Thyroid gland (tissue), 4 donors: ENCODE data around the gene POU6F2. TPM values are rescaled to one million over a fixed set of nuclear protein-coding genes. Genes with fewer than 3 reads are reported as not detected.

Source experiments
- DNase-seq, 2 donors: peaks; one replicate each; pipeline ENCODE4 v3.0.0-alpha.2; 2019
- H3K27ac ChIP-seq, 3 donors: fragments of 200-600 bp; sonication (generic); 1 replicate in 2 of 3; 2 replicates in 1 of 3; pipeline ENCODE4 v1.5.1; 2016 to 2019; ENCODE audit warnings: mild to moderate bottlenecking in 1 of 3, moderate library complexity in 1 of 3
- H3K27me3 ChIP-seq: fragments of 200-600 bp; sonication (generic); one replicate; pipeline ENCODE4 v1.5.1; 2019
- H3K36me3 ChIP-seq, 2 donors: fragments of 200-600 bp; sonication (generic); one replicate each; pipeline ENCODE4 v1.5.1; 2016 to 2019
- H3K4me1 ChIP-seq, 2 donors: fragments of 200-600 bp; sonication (generic); one replicate each; pipeline ENCODE4 v1.5.1; 2017 to 2019
- H3K4me3 ChIP-seq, 3 donors: fragments of 200-600 bp; sonication (generic); replicated peaks in 1 of 3; 1 replicate in 2 of 3; 2 replicates in 1 of 3; pipeline ENCODE4 v1.5.1; 2016; ENCODE audit warnings: mild to moderate bottlenecking in 1 of 3
- H3K9me3 ChIP-seq: fragments of 200-600 bp; sonication (generic); one replicate; pipeline ENCODE4 v1.5.1; 2017
- POLR2A ChIP-seq, 2 donors: fragments of 450-650 bp; IDR thresholded peaks; one replicate each; pipeline ENCODE4 v1.6.1; 2017; ENCODE audit warnings: antibody characterized with exemption in 2 of 2, mild to moderate bottlenecking in 2 of 2, moderate library complexity in 1 of 2
- WGBS, 2 donors: methylation state at CpG; one replicate each; pipeline ENCODE4 v1.1.5; 2017; 5-methylcytosine and 5-hydroxymethylcytosine counted together
- intact Hi-C: fragments of 100-400 bp; cut with DNase I; formaldehyde crosslinking; loops from one replicate; pipeline ENCODE4 v1.15.1; 2023
- total RNA-seq, 4 donors: library from RNA; depleted of rRNA; stranded (reverse); fragments of >200 nt; gene quantifications; one replicate each; pipeline ENCODE4 v1.2.3, GENCODE V29; 2016
- TF ChIP-seq, protein P1 (sequence below), 6 experiments: fragments of 200-600 bp in 3 of 6; fragments of 450-650 bp in 3 of 6; sonication (generic) in 3 of 6; IDR thresholded peaks; one replicate each; pipeline ENCODE4 v1.5.1; 2016 to 2019; ENCODE audit warnings: antibody characterized with exemption in 6 of 6, mild to moderate bottlenecking in 2 of 6, inconsistent platforms in 1 of 6, moderate library complexity in 1 of 6

The POU6F2 gene
- total RNA-seq, 4 donors from 2014 or later = 0.33 TPM; not detected in 3

GRCh38 chr7:39399986-39400385 is 422.3 kb downstream of the POU6F2 start:
- H3K27ac ChIP-seq = no peak overlapping the region
- H3K36me3 ChIP-seq = no peaks in the 10 kb centered on the region
- intact Hi-C loops = no loop called here
- no peak overlapping the region for H3K4me3 ChIP-seq
- no peaks in the 10 kb centered on the region for H3K4me1 ChIP-seq
- TF ChIP-seq POLR2A (IDR thresholded peaks at IDR 0.05) = no peak
- TF ChIP-seq, protein P1, sequence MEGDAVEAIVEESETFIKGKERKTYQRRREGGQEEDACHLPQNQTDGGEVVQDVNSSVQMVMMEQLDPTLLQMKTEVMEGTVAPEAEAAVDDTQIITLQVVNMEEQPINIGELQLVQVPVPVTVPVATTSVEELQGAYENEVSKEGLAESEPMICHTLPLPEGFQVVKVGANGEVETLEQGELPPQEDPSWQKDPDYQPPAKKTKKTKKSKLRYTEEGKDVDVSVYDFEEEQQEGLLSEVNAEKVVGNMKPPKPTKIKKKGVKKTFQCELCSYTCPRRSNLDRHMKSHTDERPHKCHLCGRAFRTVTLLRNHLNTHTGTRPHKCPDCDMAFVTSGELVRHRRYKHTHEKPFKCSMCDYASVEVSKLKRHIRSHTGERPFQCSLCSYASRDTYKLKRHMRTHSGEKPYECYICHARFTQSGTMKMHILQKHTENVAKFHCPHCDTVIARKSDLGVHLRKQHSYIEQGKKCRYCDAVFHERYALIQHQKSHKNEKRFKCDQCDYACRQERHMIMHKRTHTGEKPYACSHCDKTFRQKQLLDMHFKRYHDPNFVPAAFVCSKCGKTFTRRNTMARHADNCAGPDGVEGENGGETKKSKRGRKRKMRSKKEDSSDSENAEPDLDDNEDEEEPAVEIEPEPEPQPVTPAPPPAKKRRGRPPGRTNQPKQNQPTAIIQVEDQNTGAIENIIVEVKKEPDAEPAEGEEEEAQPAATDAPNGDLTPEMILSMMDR (IDR thresholded peaks at IDR 0.05) = no peak
- WGBS, 2 donors = 63 to 68% methylated on average over 3 of the region's 3 CpGs
- H3K27me3 ChIP-seq = no peaks in the 10 kb centered on the region
- no peaks in the 10 kb centered on the region for H3K9me3 ChIP-seq
- no peak for DNase-seq

DNA sequence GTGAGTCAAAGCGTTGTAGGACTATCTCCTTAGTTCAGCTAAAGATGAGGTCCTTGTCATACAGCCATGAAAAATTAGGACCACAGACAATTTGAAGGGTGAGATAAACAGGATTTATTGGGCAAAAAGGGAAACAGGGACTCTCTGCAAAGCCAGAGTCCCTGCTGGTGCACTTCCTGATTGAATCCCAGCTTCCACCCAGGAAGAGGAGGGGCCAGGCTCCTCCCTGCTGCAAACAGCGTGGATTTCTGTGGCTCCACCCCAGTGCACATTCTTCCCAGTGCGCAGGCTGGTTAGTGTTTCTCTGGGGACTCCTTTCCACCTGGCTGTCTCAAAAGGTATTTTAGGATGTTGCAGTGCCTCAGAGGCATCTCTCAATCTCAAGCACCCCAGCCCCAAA is 423.1 kb downstream of the POU6F2 start:
- intact Hi-C loops = no loop called here
- no peak overlapping the region for H3K27ac ChIP-seq
- no peaks in the 10 kb centered on the region for H3K27me3 ChIP-seq
- H3K9me3 ChIP-seq = no peaks in the 10 kb centered on the region
- no peaks in the 10 kb centered on the region for H3K36me3 ChIP-seq
- no peak for DNase-seq
- WGBS, 2 donors = 80 to 86% methylated on average over 3 of the region's 3 CpGs
- no peak overlapping the region for H3K4me3 ChIP-seq
- no peaks in the 10 kb centered on the region for H3K4me1 ChIP-seq
- TF ChIP-seq, protein P1 (IDR thresholded peaks at IDR 0.05) = no peak
- no peak for TF ChIP-seq POLR2A (IDR thresholded peaks at IDR 0.05)

DNA sequence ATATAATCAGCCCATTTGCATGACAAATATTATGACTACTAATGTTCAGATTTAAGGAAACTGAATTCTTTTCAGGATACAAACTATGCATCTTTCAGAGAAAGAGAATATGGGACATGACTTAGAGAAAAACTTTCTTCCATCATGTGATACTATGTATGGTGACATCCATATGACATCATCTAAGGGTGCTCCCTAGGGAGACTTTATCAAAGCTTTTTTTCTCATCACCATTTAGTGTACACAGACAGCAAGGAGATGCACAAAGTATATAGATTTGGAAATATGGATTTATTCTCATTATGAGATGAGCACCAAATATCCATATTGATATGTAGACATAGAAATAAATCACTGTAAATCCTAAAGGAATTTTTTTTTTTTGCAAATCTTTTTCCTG is 424.3 kb downstream of the POU6F2 start:
- H3K4me1 ChIP-seq = no peaks in the 10 kb centered on the region
- TF ChIP-seq, protein P1 (IDR thresholded peaks at IDR 0.05) = no peak
- TF ChIP-seq POLR2A (IDR thresholded peaks at IDR 0.05) = no peak
- H3K36me3 ChIP-seq = no peaks in the 10 kb centered on the region
- no peak overlapping the region for H3K4me3 ChIP-seq
- no peaks in the 10 kb centered on the region for H3K9me3 ChIP-seq
- intact Hi-C loops = no loop called here
- H3K27me3 ChIP-seq = no peaks in the 10 kb centered on the region
- no peak for DNase-seq
- no peak overlapping the region for H3K27ac ChIP-seq

GRCh38 chr7:39404907-39405306 is 427.2 kb downstream of the POU6F2 start:
- intact Hi-C loops = no loop called here
- Histone ChIP-seq H3K4me3 (no peak overlapping the region), H3K4me1 (no peaks in the 10 kb centered on the region), H3K9me3 (no peaks in the 10 kb centered on the region), H3K27me3 (no peaks in the 10 kb centered on the region), H3K36me3 (no peaks in the 10 kb centered on the region), H3K27ac (no peak overlapping the region)
- TF ChIP-seq POLR2A (IDR thresholded peaks at IDR 0.05) = no peak
- TF ChIP-seq, protein P1 (IDR thresholded peaks at IDR 0.05) = no peak
- no peak for DNase-seq
- 91 to 95% methylated on average over 1 of the region's 1 CpG for WGBS, 2 donors

GRCh38 chr7:39405581-39405980 is 427.9 kb downstream of the POU6F2 start:
- no peaks in the 10 kb centered on the region for H3K27me3 ChIP-seq
- intact Hi-C loops = no loop called here

More at GRCh38 chr7:39405581-39405980, 427.9 kb downstream of the POU6F2 start:
- Histone ChIP-seq H3K4me3 (no peak overlapping the region), H3K4me1 (no peaks in the 10 kb centered on the region), H3K27ac (no peak overlapping the region), H3K9me3 (no peaks in the 10 kb centered on the region), H3K36me3 (no peaks in the 10 kb centered on the region)
- 84 to 92% methylated on average over 3 of the region's 3 CpGs for WGBS, 2 donors
- DNase-seq = no peak
- TF ChIP-seq, protein P1 (IDR thresholded peaks at IDR 0.05) = no peak
- TF ChIP-seq POLR2A (IDR thresholded peaks at IDR 0.05) = no peak
